Left lobe of liver (tissue), 2 donors: ENCODE measurements around the gene SBK3. TPM values are rescaled to one million over a fixed set of nuclear protein-coding genes. Genes with fewer than 3 reads are reported as not detected.
"Not testable (repeated sequence)": the region's sequence is repeated elsewhere in the genome, so short reads cannot be mapped to it uniquely, and the experiment has no call there.

Experiments
- ATAC-seq: fragments of 200-7000 bp; cut with Tn5 transposase; one replicate; pipeline ENCODE4 v1.9.1; 2020; ENCODE audit warnings: mild to moderate bottlenecking, moderate library complexity
- DNase-seq: peaks from one replicate; pipeline ENCODE4 v3.0.0-alpha.2; 2020; ENCODE audit warnings: low spot score
- total RNA-seq: library from RNA; stranded (reverse); gene quantifications from one replicate; pipeline ENCODE4 v1.2.1, GENCODE V29; 2021
- donor health status: DM: no; HTN: no; CAD: no; lungs with moderate emphysema.
- donor health status: DM: no; HTN: yes; CAD: no.

SBK3 gene
- total RNA-seq, 1 donor from 2014 or later: not detected

DNA sequence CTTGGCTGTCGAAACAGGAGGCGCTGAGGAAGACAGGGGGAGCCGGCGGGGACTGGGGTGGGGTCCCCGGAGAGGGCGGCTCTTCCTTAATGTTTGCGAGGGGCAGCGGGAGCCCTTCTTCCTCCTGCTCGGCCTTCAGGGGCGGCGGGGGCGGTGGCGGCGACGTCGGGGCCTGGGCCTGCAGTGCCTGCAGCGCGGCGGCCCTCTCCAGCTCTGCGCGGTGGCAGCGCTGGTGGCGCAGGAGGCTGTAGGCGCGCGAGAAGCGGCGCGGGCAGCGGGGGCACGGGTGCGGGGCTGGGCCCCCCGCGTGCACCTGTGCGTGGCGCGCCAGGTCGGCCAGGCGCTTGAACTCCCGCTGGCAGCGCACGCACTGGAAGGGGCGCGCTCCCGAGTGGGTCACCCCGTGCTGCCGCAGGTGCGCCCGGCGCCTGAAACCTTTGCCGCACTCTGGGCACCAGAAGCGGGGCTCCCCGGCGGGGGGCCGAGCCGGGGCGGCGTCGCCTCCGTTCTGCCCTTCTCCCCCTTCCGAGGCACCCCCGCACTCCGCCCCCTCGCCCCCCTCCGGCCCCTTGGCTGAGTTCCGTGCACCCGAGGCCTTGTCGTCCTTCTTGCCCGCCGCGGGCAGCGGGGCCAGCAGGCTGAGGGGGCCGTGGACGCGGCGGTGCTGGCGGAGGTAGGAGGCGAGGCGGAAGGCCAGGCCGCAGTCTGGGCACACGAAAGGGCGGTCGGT, 32.9 kb upstream of the SBK3 start:
- ATAC-seq (no peak), DNase-seq (no peak)

DNA sequence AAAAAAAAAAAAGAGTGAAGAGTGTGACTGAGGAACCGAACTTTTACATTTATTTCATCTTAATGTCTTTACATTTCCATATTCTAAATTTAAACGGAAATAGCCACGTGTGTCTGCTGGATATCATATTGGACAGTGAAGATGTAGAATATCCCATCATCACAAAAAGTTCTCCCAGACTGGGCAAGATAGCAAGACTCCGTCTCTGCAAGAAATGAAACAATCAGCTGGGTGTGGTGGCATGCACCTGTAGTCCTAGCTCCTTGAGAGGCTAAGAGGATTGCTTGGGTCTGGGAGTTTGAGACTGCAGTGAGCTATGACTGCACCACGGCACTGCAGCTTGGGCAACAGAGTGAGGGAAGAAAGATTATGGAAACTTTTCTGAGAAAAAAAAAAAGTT, 31.4 kb upstream of the SBK3 start:
- DNase-seq: no peak
- no peak for ATAC-seq

DNA sequence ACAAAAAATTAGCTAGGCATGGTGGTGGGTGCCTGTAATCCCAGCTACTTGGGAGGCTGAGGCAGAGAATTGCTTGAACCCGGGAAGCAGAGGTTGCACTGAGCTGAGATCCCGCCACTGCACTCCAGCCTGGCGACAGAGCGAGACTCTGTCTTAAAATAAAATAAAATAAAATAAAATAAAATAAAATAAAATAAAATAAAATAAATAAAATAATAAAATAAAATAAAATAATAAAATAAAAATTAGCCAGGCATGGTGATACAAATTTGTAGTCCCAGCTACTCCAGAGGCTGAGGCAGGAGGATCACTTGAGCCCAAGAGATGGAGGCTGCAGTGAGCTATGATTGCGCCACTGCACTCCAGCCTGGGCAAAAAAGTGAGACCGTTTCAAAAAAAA, 28.6 kb upstream of the SBK3 start:
- not testable (repeated sequence) for ATAC-seq, DNase-seq

DNA sequence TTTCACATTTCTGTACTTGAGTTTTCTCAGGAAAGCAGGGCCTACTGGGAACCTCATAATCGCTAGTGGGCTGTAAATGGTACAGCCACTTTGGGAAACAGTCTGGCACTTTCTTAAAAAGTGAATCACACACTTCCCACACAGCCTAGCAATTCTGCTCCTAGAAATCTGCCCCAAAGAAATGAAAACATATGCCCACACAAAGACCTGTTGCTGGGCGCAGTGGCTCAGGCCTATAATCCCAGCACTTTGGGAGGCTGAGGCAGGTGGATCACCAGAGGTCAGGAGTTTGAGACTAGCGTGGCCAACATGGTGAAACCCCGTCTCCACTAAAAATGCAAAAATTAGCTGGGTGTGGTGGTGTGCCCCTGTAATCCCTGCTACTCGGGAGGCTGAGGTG, 24.1 kb upstream of the SBK3 start:
- not testable (repeated sequence) for ATAC-seq, DNase-seq

DNA sequence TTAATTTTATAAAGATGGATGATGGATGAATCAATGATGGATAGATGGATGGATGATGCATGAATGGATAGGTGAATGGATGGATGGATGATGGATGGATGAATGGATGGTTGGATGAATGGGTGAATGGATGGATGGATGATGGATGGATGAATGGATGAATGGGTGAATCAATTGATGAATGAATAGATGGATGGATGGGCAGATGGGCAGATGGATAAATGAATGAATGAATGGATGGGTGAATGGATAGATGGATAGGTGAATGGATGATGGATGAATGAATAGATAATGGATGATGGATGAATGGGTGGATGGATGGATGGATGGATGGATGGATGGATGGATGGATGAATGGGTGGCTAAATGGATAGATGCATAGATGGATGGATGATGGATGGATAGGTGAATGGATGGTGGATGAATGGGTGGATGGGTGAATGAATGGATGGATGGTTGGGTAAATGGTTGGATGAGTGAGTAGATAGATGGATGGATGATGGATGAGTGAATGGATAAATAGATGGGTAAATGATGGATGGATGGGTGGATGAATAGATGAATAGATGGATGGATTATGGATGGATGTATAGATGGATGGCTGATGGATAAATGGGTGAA, 22.5 kb upstream of the SBK3 start:
- DNase-seq (no peak), ATAC-seq (no peak)

DNA sequence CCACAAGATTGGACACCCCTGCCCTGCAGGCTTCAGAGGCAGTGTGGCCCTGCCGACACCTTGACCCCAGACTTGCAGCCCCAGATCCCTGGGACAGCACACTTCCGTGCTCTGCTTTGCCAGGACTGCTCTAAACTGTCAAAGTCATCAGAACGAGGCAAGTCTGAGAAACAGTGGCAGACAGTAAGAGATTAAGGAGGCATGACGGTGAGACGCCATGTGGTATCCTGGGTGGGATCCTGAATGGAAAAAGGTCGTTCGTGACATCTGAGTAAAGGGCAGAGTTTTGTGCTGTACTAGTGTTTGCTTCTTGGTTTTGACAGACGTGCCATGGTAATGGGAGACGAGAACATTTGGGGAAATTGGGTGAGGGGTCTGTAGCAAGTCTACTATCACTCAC, 21.5 kb upstream of the SBK3 start:
- ATAC-seq: no peak

DNA sequence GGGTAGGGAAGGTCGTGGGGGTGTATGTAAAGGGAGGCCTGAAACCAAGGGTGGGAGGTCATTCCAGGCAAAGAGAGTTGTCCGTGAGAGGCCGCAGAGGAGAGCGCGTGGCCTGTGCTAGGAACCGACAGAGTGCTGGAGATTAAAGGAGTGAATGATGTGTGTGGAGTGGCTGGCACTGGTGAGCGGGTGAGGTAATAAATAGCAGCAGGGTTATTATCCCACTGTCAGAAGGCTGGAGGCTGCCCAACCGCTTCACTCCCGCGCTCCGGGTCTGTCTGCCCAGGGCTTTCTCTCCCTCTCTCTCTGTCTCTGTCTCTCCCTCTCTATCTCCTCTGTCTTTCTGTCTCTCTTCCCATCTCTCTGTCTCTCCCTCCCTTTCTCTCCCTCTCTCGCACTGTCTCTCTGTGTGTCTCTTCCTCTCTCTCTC, 17.9 kb upstream of the SBK3 start:
- DNase-seq (no peak), ATAC-seq (no peak)

More for the DNA sequence above, 21.5 kb upstream of the SBK3 start:
- no peak for DNase-seq

DNA sequence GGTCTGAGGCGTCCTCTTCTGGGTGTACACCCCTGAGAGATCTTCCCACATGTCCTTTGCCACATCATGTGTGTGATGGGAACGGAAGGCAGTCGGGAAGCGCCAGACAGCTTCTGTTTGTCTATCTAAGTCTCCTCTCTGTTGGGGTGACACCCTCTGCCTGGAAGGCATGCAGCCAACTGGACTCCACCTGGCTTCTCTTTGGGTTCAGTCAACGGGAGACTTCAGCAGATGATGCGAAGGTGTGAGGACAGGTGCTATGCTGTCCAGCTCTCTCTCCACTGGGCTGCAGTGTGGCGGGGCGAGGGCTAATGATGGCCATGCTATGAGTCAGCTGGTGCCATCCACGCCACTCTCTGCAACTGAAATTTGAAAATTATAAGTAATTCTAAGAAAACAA, 14.3 kb upstream of the SBK3 start:
- no peak for DNase-seq
- no peak for ATAC-seq

DNA sequence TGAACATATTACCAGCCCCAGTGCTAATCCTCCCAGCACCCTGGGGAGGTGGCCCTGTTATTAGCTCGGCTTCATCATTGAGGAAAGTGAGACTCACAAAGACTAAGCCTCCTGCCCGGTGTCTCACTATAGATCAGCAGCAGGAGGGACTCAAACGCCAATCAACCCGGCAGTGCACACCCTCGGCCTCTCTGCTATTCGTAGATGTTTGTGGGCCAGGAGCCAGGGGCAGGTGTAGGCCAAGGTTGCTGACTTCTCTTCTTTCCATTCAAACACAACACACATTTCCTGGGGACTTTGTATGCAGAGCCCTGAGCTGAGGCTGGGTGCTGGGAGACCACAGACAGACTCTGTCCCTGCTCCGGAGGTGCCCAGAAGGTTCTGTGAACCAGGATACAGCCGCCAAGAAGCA, 9.4 kb upstream of the SBK3 start:
- ATAC-seq (no peak), DNase-seq (no peak)

DNA sequence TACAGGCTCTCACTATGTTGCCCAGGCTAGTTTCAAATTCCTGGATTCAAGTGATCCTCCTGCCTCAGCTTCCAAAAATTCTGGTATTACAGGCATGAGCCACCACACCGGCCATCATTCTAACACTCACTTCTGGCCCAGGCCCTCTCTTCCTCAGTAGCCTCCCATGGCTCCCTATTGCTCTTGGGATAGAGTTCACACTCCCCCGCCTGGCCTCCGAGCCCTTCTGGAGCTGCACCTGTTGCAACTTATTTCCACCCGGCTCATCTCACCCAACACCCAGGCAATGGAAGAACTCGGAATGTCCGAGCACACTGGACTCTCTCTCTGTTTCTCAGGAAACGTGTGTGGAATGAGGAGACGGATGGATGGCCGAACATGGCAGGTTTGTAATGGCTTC, 9.0 kb upstream of the SBK3 start:
- DNase-seq: no peak
- no peak for ATAC-seq

DNA sequence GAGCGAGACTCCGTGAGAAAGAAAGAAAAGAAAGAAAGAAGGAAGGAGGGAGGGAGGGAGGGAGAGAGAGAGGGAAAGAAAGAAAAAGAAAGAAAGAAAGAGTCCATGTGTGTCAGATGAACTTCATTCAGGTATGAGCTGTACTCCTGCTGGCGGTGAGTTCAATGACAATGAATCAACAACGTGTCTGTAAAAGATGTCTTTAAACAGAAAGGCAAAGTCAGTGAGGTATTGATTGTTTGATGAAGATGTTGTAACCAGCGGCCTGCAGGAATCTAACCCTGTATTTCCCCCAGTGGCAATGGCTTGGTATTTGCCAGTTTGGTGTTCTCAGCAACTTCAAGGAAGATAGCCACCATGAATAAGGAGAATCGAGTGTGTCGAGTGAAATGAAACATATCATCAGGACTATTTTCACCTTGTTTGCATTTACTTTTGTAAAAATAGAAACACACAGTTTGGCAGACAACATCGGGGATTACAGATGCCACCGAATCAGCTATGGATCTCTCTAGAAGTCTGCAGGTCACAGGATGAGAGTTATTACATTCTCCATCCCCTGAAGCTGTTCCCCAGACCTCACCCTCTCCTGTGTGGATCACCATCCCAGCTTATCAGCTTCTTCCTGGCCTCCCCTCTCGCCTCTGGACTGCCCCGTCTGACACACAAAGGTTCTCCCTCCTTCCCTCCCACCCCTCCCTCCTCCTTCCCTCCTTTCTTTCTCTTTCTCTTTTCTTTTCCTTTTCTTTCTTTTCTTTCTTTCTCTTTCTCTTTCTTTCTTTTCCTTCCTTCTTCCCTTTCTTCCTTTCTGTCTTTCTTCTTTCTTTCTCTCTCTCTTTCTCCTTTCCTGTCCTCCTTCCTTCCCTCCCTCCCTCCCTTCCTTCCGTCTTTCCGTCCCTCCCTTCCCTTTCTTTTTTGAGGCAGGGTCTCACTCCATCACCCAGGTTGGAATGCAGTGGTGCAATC, 8.2 kb upstream of the SBK3 start:
- DNase-seq (no peak), ATAC-seq (no peak)

DNA sequence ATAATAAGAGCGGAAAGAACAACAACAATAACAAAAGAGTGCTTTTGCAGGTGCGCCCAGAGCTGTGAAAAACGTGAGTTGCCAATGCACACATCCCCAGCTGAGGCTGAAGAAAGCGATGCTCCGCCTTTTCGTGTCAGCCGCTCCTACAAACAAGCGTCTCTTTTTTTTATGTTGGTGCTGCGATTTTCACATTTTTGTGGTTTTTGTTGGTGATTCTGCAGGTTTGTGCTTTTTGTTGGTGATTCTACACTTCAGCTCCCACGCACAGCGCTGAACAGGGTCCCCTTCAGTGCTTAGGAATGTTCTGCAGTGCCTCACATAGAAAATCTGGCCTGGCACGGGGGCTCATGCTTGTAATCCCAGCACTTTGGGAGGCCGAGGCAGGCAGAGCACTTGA, 7.3 kb upstream of the SBK3 start:
- DNase-seq (no peak), ATAC-seq (no peak)

DNA sequence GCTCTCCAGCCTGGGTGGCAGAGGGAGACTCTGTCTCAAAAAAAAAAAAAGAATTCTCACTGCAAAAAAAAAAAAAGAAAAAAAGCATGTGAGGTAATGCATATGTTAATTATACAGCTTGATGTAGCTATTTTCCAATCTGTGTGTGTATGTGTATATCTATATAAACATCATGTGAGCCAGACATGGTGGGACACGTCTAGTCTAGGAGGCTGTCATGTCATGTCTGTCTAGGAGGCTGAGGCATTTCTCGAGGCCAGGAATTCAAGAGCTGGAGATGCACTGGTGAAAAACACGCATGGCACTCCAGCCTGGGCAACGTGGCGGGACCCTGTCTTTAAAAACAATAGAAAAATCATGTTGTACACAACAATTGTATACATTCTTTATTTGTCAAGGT, 6.9 kb upstream of the SBK3 start:
- DNase-seq (no peak), ATAC-seq (no peak)

DNA sequence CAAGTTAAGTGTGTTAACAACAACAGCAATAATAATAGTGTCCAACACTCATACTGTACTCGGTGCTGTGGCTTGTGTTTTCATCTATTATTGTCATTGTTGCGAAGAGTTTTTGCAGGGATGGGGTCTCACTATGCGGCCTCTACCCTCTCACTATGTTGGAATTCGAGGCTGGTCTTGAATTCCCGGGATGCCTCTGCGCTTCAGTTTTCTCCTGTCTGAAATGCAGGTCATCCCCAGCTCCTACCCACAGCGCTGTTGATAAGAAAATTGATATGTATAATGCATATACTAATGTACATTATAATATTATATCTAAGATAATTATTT, 4.9 kb upstream of the SBK3 start:
- DNase-seq: no peak
- ATAC-seq: no peak

DNA sequence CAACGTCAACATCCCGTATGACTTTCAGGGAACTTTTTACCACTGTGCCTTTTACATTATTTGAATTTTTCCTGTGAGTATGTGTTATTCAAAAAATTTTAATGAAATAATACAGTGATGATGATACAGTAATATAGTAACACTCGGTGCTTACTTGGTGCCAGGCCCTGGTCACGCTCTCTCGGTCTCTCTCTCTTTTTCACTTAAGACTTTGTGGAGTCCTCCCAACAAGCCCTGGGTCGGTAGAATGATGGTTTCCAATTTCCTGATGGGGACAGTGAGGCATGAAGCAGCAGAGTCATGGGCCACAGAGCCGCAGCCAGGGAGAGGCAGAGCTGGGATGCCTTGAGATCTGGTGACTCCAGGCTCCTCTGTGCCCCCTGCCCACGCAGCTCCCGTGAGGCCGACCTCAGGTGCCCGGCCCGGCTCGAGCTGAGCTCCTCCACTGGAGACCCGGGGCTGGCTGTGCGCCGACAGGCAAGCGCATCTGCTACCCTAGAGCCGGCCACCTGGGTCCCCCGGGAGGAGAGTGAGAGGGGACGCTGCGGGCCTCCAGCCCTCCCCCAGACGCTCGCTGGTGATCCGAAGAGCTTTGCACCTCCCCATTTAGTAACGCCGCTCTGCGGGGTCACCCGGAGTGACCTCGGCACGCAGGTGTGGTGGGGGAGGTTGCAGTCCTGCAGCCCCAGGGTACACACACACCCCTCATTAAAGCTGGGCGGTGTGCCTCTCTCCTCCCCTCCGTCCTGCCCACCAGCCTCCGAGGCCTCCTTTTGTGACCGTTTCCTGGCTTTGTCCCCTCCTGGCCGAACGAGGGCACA, 4.4 kb upstream of the SBK3 start:
- ATAC-seq (peak; percentile 24), DNase-seq (no peak)

DNA sequence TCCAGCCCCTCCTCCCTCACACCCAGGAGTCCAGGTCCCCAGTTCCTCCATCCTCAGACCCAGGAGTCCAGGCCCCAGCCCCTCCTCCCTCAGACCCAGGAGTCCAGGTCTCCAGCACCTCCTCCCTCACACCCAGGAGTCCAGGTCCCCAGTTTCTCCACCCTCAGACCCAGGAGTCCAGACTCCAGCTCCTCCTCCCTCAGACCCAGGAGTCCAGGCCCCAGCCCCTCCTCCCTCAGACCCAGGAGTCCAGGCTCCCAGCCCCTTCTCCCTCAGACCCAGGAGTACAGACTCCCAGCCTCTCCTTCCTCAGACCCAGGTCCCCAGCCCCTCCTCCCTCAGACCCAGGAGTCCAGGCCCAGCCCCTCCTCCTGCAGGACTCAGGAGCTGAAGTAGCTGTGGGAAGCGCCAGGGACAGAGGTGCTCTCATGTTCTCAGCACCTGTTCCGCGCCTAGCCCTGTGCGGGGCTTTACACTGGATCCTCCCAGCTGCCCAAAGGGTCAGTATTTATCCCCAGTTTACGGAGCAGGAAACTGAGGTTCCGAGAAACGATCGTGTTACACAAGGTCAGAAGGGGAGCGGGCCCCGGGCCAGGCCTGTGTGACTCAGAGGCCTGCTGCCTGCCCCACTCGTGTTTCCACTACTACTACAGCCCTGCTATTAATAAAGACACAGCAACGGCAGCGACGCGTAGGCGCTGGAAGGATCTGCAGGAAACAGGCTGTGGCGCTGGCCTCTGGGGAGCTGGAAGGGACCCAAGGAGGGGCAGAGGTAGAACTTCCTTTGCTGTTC, 1.7 kb upstream of the SBK3 start:
- ATAC-seq (peak; percentile 69), DNase-seq (peak; percentile 53)

DNA sequence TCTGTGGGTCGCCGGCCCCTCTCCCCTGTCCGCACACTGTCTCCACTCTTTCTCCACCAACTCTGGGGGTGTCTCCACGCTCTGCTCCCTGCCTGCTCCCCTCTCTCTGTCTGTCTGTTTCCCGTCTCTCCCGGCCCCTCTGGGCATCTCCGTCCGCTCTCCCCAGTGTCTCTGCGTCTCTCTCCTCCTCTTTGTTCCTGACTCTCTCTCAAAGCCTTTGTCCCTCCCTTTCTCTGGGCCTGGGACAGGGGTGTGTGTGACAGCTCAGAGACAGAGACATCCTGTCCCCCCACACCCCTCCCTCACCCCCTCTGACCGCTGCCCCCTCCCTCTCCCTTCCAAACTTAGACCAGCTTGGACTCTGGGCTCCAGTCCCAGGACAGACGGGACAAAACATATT, 668 bp upstream of the SBK3 start:
- no peak for ATAC-seq
- DNase-seq: no peak

DNA sequence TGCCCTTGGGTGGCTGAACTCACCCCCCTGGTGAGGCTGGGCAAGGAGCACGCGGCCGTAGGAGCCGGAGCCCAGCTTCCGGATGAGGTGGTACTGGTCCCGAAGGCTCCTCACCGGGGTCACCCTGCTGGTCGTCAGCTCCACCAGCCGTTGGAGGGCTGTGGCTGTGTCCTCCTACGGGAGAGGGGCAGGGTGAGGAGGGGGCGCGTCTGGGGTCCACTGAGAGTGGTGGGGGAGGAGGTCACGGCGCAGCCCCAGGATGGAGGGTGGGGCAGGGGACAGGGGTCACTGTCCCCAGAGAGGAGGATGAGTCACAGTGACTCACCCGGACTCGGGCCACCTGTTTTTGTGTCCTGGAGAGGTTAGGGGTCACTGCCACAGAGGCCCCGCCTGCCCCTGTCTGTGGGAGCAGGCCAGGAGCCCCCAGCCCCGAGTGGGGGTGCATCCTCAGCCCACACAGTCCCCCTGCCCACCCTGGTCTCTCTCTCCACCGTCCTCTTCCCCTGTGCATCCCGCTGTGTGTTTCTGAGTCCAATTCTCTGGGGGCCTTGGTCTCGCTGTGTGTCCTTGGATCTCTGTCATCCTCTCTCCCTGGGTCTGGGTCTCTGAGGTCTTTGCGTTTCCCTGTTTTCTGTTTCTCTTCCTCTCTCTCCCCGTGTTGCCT, 435 bp downstream of the SBK3 start:
- ATAC-seq: no peak
- DNase-seq: no peak

DNA sequence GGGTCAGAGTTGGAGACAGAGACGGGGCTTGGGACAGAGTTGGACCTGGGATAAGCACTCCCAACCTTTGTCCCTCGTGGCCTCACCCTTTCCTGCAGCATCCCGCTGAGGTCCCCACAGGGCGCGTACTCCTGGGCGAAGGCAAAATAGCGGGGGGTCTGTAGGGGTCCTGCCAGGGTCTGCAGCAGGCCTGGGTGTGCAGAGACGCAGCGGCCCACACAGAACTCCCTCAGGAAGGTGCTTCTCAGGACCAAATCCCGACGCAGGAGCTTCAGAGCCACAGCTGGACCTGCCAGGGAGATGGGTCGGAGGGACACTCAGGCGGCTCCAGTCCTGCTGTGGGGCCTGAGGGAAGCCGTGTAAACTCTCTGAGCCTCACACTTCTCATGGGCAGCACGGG, 1.3 kb downstream of the SBK3 start:
- DNase-seq (no peak), ATAC-seq (no peak)

DNA sequence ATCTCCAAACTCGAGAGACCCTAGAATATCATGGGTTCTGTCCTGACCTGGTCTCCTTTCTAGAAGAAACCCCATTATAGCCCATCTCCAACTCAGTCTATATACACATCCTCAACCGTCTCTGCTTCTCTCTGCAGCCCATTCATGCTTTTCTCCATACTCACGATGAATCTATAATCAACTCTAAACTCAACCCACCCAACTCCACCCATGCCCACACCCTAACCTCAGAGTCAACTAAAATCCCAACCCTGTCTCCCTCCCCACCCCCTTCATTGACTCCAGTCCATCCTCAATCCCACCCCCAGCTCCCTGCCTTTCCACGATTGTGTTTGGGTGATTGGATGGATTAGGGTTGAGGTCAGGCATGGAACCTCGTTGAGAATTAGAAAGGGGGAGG, 1.8 kb downstream of the SBK3 start:
- DNase-seq (no peak), ATAC-seq (no peak)
